Measurements from ENCODE around the gene IGSF21.

The IGSF21 gene

DNA sequence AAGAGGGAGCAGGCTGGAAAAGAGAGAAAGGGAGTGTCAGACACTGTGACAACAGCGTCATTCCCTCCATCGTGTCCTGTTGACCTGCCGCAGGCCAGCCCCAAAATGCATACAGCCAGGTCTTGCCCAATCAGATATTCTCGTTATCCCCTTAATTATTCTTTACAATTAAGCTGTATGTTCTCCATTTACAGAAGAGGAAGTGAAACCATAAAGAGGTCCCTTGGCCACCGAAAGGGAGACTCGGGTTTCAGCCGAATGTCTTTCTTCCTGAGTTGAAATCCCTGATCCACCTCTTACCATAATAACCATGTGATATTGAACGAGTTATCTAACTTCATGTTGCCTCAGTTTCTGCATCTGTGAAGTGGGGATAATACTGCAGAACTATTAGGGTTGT, 70.5 kb downstream of the IGSF21 start:
- peak; percentile 45 for DNase-seq (ENCODE audit: low spot score)

DNA sequence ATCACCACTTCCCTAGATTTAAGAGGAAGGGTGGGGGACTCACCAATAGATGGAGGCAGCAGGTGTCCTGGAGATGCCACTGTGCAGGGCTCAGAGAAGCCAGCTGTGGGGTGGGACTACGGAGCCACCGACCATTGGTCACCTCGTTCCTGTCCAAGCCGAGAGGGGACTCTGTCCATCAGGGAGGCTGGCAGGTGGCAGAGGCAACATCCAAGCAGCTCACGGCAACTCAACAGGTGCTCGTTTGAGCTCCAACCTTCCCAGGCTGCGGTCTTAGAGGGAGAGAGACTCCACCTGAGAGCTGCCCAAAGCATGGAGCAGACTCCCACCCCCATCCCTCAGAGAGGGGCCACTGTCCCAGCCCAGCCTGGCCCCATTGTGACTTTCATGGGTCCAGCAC, 71.4 kb downstream of the IGSF21 start:
- no peak for DNase-seq (ENCODE audit: low spot score)

GRCh38 chr1:18182398-18183160, 75.0 kb downstream of the IGSF21 start:
- no peak for DNase-seq (ENCODE audit: low spot score)

DNA sequence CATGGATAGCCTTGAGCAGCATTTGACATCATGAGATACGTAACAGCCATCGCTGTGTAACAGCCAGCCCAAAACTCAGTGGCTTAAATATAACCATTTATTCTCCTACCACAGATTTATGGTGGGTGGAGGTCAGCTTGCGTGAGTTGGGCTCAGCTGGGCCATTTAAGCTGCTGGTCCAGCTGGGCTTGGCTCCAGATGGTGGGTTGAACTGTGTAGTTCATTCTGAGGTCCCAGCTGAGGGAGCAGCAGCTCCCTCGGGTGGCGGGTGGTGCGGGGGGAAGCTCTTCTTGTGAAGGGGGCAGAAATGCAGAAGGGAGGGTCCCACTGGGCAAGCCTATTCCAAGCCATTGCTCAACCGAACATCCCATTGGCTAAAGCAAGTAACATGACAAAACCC, 75.9 kb downstream of the IGSF21 start:
- DNase-seq (ENCODE audit: low spot score), result no peak

- no peak for DNase-seq (ENCODE audit: low spot score)
Observed at GRCh38 chr1:18187054-18187453, 79.5 kb downstream of the IGSF21 start.

- no peak for DNase-seq (ENCODE audit: low spot score)
Observed at GRCh38 chr1:18188820-18189517, 81.4 kb downstream of the IGSF21 start.

DNA sequence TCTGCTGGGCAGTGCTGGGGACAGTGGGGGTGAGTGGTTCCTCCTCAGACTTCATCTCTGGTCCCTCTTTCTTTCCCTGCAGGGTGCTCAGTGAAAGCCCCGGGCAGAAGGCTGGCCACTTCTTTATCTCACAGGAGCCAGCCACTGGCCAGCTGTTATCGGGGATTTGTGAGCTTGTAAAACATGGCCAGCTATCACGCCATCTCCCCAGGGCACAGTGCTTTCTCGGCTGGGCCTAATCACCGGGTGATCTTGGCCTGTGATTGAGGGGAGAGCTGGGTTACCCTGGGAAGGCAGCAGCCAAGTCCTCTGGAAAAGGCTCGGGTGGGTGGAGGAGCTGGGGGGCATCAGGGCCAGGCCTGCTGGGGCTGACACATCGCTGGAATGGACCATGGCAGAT, 83.0 kb downstream of the IGSF21 start:
- DNase-seq (ENCODE audit: low spot score), result no peak

GRCh38 chr1:18191037-18191436, 83.4 kb downstream of the IGSF21 start:
- DNase-seq (ENCODE audit: low spot score), result no peak

GRCh38 chr1:18191481-18192155, 84.0 kb downstream of the IGSF21 start:
- no peak for DNase-seq (ENCODE audit: low spot score)

DNA sequence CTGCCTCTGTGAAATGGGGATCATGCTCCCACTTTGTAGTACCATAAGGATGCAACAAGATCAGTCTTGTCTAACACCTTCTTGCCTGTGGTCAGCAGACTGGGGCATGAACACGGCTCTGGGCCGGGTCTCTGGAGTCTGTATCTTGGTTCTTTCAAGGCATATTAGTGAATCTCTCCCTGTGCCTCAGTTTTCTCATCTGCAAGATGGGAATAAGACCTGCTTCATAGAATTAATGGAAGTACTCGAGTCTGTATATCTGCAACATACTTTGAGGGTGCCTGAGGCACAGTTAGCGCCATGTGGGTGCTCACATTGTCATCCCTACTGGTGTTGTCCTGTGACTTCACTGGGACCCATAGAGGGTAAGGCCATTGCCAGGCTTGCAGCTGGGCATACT, 84.6 kb downstream of the IGSF21 start:
- no peak for DNase-seq (ENCODE audit: low spot score)

- no peak for DNase-seq (ENCODE audit: low spot score)
Observed at GRCh38 chr1:18192974-18193373, 85.4 kb downstream of the IGSF21 start.

DNA sequence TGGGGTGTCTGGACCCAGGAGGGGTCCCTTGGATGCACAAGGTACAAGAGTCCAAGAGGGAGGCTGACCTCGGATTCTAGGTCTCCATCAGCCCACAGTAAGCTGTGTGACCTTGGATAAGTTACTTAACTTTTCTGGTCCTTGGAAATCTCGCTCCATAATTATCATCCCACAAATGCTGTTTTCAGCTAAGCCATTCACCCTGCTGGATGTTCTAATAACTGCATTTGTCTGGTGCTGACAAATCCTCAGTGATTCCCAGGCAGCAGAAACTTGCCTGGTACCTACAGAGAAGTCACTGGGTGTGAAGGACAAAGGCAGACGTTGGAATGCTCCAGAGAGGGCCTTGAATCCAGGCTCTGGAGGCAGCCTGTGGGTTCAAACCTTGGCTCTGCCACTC, 89.7 kb downstream of the IGSF21 start:
- DNase-seq (ENCODE audit: low spot score), result no peak

- DNase-seq (ENCODE audit: low spot score), result no peak
Observed at GRCh38 chr1:18198260-18198659, 90.7 kb downstream of the IGSF21 start.

GRCh38 chr1:18199462-18199861, 91.9 kb downstream of the IGSF21 start:
- no peak for DNase-seq (ENCODE audit: low spot score)

DNA sequence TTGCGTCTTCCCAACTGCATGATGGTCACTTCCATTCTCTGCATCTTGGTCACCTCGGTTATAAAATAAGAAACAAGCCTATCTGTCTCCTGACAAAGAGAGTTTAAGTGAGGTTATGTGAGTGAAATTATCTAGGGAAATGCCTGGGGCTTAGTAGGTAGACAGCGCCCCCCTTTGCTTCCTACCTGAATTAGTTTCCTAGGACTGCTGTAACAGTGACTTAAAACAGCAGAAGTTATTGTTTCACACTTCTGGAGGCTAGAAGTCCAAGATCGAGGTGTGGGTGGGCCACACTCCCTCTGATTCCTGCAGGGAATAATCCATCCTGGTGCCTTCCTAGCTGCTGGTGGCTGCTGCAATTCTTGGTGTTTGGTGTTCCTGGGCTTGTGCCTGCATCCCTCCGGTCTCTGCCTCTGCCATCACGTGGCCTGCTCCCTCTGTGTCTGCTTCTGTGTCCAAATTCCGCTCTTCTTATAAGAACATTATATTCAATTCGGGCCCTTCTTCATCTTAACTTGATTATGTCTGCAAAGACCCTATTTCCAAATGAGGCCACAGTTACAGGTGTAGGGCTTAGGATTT, 92.6 kb downstream of the IGSF21 start:
- no peak for DNase-seq (ENCODE audit: low spot score)

DNA sequence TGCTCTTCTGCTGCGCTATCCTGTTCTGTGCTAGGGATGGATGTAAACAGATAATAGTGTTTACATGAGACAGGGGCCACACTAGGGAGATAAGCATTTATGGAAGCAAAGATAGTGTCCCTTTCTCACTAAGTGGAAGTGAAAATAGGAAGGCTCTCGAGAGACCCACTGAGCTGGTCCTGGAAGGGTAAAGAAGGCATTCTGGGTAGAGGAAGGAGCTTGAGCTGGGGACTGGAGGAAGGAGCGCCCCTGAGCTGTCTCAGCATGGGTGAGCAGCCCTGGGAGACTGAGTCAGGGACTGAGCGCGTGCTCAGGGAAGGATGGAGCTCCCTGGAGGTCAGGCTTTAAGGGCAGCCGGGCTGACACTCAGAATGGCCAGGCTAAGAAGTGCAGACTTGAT, 93.3 kb downstream of the IGSF21 start:
- no peak for DNase-seq (ENCODE audit: low spot score)

- DNase-seq (ENCODE audit: low spot score), result no peak
Observed at GRCh38 chr1:18201997-18202719, 94.6 kb downstream of the IGSF21 start.

DNA sequence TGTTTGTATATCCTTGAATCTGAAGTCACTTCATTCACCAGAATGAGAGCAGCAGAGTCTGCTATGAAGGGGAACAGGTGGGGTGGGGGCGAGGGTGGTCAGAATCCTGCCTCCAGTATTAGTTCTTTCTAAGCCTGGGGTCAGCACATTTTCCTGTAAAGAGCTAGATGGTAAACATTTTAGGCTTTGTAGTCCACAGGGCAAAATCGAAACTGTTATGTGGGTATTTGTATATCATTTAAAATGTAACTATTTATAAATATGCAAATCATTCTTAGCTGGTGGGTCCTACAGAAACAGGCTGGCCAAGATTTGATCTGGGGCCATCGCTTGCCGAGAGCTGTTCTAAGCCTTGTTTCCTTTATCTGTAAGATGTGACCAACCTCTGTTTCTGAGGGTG, 96.0 kb downstream of the IGSF21 start:
- DNase-seq (ENCODE audit: low spot score), result peak; percentile 12

DNA sequence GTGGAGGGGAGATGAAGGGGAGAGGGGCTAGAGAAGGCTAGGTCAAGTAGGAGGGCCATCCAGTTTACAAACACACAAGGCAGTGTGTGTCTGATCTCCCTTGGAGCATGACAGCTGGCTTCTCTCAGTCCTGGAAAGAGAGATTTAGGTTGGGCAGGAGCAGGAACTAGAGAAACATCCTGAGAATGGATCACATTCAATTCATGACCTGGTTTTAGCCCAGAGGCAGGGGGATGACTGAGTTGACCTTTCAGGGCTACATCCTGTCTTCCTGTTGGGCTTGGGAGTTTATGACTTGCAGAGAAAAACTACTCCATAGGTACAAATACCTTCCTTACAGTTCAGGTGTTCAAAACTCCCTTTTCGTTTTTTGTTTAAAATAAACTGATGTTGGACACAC, 97.0 kb downstream of the IGSF21 start:
- DNase-seq (ENCODE audit: low spot score), result no peak

DNA sequence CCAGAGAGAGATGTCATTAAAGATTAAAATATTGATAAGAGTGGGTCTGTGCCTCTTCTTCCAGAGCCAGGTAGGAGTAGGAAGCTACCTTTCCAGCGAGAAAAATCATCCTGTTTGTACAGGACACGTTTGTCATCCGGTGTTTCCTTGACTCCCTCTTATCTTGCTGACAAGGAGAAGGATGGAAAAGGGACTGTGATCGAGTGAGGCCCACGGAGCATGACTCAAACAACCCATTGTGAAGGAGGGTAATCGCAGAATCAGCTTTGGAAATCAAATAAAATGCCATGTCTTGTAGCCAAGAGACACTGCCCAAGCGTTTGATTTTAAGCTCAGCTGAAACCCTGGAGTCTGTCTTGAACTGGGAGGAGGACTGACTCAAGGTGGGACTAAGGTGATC, 97.7 kb downstream of the IGSF21 start:
- DNase-seq (ENCODE audit: low spot score), result no peak

DNA sequence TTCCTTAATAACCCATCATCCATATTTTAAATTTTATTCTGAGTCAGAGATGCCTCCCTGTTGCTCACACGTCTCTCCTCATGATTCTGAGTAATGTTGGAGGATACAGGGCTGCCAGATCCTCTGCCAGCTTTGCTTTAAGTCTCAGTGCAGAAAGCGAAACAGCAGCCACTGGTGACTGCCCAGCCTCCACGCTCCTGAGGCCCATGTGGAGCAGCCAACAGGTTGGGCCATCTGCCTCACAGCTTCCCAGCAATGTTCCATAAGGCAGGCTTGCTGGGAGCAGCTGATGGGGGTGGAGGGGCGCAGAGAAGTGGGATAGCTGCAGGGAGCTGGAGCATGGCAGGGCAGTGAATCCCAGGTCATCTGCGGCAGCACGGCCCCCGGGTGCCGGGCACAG, 104.2 kb downstream of the IGSF21 start:
- DNase-seq (ENCODE audit: low spot score), result no peak

DNA sequence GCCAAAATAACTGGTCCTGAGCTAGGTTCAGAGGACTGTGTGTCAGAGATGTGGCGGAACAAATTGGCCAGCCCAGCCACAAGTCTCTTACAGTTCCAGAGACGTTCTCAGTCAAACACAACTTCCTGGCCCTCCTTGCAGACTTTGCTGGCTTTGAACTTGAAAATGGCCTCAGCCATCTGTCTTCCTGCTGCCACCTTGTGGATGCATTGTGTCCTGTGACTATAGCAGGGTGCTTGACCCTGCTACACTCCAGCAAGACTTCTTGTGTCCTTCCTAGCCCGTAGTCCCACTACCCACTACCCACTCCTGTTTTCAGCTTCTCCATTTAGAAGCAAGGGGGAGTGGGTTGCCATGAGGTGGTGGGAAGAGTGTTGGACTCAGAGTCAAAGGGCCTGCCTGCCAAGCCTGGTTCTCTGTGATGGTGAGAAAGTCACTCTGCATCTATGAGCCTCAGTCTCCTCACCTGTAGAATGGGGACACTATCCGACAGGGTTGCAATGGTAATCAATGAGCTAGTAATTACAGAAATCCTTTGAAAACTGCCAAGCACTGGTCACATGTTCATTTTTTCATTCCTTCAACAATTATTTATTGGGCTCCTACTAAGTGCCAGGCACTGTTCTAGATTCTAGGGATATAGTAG, 109.9 kb downstream of the IGSF21 start:
- DNase-seq (ENCODE audit: low spot score), result peak; percentile 45
